ENCODE data around the gene CHDH. TPM values are rescaled to one million over a fixed set of nuclear protein-coding genes. Genes with fewer than 3 reads are reported as not detected.

CHDH gene
- total RNA-seq, 3 donors from 2014 or later (not counting 1 experiment from before 2014, with no cell fraction given), result 0.02 to 1.6 (median 0.09) TPM

DNA sequence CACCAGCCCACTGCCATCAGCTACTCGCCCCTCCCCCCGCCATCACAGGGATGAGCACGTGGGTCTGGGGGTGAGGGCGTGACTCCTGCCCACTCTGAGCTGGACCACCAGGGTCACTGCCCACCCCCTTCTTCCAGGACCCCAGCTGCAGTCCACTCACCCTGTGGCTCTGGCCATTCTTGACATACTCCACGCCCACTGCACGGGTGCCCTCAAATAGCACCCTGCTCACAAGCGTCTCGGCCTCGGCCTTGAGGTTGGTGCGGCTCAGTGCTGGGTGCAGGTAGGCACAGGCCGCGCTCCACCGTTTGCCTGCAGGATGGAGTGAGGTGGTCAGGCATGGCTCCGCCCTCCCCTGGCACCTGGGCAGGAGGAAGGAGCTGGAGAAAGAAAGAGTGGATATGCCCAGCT, 23.9 kb downstream of the CHDH start:
- H3K27me3 ChIP-seq (ENCODE audit: control insufficient read depth, insufficient read depth, low read length), result no peaks in the 10 kb centered on the region
- no peaks in the 10 kb centered on the region for H3K4me1 ChIP-seq (ENCODE audit: control insufficient read depth, insufficient read depth, low read length)
- H3K4me3 ChIP-seq (ENCODE audit: low read length), result no peak overlapping the region
- no peaks in the 10 kb centered on the region for H3K9me3 ChIP-seq (ENCODE audit: control insufficient read depth, insufficient read depth, low read length)
- H3K4me1 Mint-ChIP-seq, result no peaks in the 10 kb centered on the region
- intact Hi-C loops (cut with micrococcal nuclease), result no loop called here
- H3K27ac ChIP-seq (ENCODE audit: low read length), result no peak overlapping the region
- H3K27me3 Mint-ChIP-seq (ENCODE audit: low read depth in 2 of 2), result peaks cover 0 to 8% of the 10 kb centered on the region in 2 donors
- H3K9me3 Mint-ChIP-seq, result no peaks in the 10 kb centered on the region
- no peak for ATAC-seq
- 91% methylated on average over 14 of the region's 14 CpGs for WGBS (ENCODE audit: insufficient coverage)
- DNase-seq, result no peak
- H3K36me3 Mint-ChIP-seq, result no peaks in the 10 kb centered on the region
- no peak overlapping the region for H3K4me3 Mint-ChIP-seq
- no peaks in the 10 kb centered on the region for H3K36me3 ChIP-seq (ENCODE audit: control insufficient read depth, insufficient read depth, low read length)
- H3K27ac Mint-ChIP-seq, result no peak overlapping the region
- TF ChIP-seq, protein P1, sequence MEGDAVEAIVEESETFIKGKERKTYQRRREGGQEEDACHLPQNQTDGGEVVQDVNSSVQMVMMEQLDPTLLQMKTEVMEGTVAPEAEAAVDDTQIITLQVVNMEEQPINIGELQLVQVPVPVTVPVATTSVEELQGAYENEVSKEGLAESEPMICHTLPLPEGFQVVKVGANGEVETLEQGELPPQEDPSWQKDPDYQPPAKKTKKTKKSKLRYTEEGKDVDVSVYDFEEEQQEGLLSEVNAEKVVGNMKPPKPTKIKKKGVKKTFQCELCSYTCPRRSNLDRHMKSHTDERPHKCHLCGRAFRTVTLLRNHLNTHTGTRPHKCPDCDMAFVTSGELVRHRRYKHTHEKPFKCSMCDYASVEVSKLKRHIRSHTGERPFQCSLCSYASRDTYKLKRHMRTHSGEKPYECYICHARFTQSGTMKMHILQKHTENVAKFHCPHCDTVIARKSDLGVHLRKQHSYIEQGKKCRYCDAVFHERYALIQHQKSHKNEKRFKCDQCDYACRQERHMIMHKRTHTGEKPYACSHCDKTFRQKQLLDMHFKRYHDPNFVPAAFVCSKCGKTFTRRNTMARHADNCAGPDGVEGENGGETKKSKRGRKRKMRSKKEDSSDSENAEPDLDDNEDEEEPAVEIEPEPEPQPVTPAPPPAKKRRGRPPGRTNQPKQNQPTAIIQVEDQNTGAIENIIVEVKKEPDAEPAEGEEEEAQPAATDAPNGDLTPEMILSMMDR (IDR thresholded peaks at IDR 0.05), result no peak

DNA sequence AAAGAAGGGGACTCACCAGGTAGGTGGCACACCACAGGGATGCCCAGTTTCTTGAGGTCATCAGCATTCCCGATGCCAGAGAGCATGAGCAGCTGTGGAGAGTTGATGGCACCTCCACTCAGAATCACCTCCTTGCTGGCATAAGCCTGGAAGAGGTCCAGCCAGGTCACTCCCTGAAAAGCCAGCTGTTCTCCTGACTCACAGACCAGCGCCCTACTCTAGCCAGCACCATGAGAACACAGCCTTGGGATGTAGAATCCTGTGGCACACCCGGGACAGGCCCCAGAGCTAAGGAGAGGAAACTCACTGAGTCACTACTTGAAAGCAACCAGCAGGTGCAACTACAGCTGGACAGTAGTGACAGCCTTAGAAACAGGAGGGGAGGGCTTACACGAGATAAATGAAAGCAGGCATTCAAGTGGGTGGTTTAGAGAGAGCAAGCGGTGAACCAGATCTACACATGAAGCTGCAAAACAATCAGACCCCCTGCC, 24.5 kb downstream of the CHDH start:
- H3K9me3 Mint-ChIP-seq, result no peaks in the 10 kb centered on the region

DNA sequence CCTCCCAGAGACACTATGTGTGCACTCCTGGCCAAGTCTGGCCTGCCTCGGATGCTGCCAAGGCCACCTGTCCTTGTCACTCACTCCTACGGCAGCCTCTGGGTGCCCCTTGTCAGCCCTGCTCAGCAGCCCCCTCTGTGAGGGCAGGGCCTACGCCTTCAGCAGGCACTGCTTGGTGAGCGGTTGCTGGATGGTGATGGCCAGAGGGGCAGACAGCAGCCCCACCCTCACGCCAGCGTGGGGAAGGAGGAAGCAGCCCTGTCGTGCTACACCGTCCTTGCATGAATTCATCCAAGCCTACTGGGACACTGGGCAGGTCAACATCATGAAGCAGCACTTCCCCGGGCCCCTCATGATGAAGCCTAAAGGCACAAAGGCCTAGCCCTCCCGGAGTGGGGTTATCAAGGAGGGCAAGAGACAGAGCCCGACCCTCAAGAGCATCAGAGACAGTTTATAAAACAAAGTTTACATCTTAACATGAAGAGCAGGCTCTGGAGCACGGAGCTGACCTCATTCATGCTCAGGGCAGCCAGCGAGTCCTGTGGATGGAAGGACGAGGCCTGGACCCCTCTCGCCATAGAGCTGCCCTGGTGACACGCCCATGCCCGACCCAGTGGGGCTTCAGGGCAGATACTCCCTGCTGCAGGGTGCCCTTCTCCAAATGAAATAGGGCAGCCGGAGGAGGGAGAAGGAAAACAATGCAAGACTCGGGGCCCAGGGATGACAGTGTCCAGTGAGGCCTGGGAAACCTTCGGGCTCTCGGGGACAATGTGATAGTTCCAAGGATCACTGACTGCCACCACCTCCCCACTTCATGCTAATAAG, 25.3 kb downstream of the CHDH start:
- TF ChIP-seq, protein P1 (IDR thresholded peaks at IDR 0.05), result no peak
- intact Hi-C loops (cut with micrococcal nuclease), result no loop called here
- Histone ChIP-seq H3K4me1 (ENCODE audit: control insufficient read depth, insufficient read depth, low read length) (no peaks in the 10 kb centered on the region), H3K9me3 (ENCODE audit: control insufficient read depth, insufficient read depth, low read length) (no peaks in the 10 kb centered on the region), H3K27me3 (ENCODE audit: control insufficient read depth, insufficient read depth, low read length) (no peaks in the 10 kb centered on the region), H3K27ac (ENCODE audit: low read length) (no peak overlapping the region), H3K4me3 (ENCODE audit: low read length) (no peak overlapping the region), H3K36me3 (ENCODE audit: control insufficient read depth, insufficient read depth, low read length) (no peaks in the 10 kb centered on the region)
- H3K27ac Mint-ChIP-seq, result no peak overlapping the region
- no peaks in the 10 kb centered on the region for H3K36me3 Mint-ChIP-seq
- peaks cover 0 to 5% of the 10 kb centered on the region in 2 donors for H3K27me3 Mint-ChIP-seq (ENCODE audit: low read depth in 2 of 2)
- H3K4me1 Mint-ChIP-seq, result no peaks in the 10 kb centered on the region
- no peaks in the 10 kb centered on the region for H3K9me3 Mint-ChIP-seq
- ATAC-seq (no peak), DNase-seq (no peak)
- no peak overlapping the region for H3K4me3 Mint-ChIP-seq
- 84% methylated on average over 21 of the region's 21 CpGs for WGBS (ENCODE audit: insufficient coverage)

More for the DNA sequence above, 24.5 kb downstream of the CHDH start:
- H3K4me3 ChIP-seq (ENCODE audit: low read length), result no peak overlapping the region
- no peak for DNase-seq
- peaks cover 0 to 8% of the 10 kb centered on the region in 2 donors for H3K27me3 Mint-ChIP-seq (ENCODE audit: low read depth in 2 of 2)
- no peaks in the 10 kb centered on the region for H3K36me3 ChIP-seq (ENCODE audit: control insufficient read depth, insufficient read depth, low read length)
- H3K36me3 Mint-ChIP-seq, result no peaks in the 10 kb centered on the region
- no peak for ATAC-seq
- H3K9me3 ChIP-seq (ENCODE audit: control insufficient read depth, insufficient read depth, low read length), result no peaks in the 10 kb centered on the region
- H3K4me1 ChIP-seq (ENCODE audit: control insufficient read depth, insufficient read depth, low read length), result no peaks in the 10 kb centered on the region
- H3K27ac Mint-ChIP-seq, result no peak overlapping the region
- 87% methylated on average over 5 of the region's 5 CpGs for WGBS (ENCODE audit: insufficient coverage)
- no peak overlapping the region for H3K27ac ChIP-seq (ENCODE audit: low read length)
- intact Hi-C loops (cut with micrococcal nuclease), result no loop called here
- no peaks in the 10 kb centered on the region for H3K27me3 ChIP-seq (ENCODE audit: control insufficient read depth, insufficient read depth, low read length)
- H3K4me3 Mint-ChIP-seq, result no peak overlapping the region
- TF ChIP-seq, protein P1 (IDR thresholded peaks at IDR 0.05), result no peak
- H3K4me1 Mint-ChIP-seq, result no peaks in the 10 kb centered on the region
